Glomerular endothelial cell (primary cell): ENCODE results near the gene POLR2L. TPM values are rescaled to one million over a fixed set of nuclear protein-coding genes. Genes with fewer than 3 reads are reported as not detected.

ENCODE experiments used
- DNase-seq: peaks from one replicate; pipeline ENCODE4 v3.0.0-alpha.2; 2011; ENCODE audit warnings: low read depth, low spot score; ENCODE audit errors: extremely low read depth
- total RNA-seq: library from RNA; depleted of rRNA; stranded (reverse); fragments of >200 nt; gene quantifications from 2 replicates; pipeline ENCODE4 v1.2.3, GENCODE V29; 2015

Gene POLR2L
- total RNA-seq, 1 donor from 2014 or later = 125 TPM

DNA sequence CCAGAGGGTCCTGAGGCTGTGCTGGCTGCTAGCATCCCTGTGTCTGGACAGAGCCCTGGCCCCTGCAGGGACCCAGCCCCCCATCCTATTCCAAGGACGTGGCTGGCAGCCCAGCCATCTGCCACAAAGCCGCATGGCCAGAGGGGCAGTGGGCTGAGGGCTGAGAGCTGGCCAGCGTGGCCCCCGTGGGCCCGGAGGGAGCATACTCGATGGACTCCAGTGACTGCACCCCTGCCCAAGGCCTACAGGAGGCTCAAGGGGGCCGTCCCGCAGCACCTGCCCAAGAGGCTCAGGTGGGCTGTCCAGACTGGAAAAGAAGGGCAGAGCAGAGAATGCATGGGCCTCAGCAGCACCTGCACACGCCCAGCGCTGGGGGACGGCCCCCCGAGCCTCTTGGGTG lies 13.5 kb upstream of the POLR2L start:
- no peak for DNase-seq

- DNase-seq = no peak
Observed at GRCh38 chr11:855330-855674, 13.0 kb upstream of the POLR2L start.

DNA sequence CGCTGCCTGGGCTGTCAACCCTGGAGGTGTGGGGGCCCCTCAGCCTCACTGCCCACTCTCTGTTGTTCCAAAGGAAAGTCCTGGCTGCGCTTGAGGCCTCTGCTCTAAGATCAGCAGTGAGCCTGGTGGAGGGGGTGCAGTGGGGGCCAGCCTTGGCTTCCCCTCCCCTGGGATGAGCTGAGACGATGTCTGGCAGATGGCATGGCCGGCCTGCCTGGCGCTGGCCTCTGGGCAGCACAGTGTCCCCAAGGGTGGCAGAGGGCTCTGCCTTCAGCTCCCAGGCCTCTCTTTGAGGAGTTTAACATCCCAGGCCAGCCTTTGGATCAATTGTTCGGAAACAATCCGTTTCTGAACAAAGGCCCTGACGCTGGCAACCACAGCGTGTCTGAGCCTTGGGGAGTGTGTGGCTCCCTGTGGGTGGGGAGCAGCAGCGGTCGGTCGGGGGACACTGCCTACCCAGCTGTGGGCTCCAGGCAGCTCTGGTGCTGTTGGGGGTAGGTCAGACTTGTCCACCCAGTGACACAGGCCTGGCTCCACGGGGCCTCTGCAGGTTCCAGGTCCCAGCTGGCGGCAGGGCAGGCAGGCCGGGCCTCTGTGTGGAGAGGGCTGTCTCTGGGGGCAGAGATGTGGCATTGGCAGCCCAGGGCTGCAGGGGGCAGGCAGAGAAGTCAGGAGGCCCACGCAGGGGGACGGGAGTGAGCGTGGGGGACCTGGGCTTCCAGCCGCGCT lies 12.4 kb upstream of the POLR2L start:
- no peak for DNase-seq

- DNase-seq = no peak
Observed at GRCh38 chr11:853682-854448, 11.5 kb upstream of the POLR2L start.

GRCh38 chr11:852762-853161 lies 10.4 kb upstream of the POLR2L start:
- DNase-seq = no peak

DNA sequence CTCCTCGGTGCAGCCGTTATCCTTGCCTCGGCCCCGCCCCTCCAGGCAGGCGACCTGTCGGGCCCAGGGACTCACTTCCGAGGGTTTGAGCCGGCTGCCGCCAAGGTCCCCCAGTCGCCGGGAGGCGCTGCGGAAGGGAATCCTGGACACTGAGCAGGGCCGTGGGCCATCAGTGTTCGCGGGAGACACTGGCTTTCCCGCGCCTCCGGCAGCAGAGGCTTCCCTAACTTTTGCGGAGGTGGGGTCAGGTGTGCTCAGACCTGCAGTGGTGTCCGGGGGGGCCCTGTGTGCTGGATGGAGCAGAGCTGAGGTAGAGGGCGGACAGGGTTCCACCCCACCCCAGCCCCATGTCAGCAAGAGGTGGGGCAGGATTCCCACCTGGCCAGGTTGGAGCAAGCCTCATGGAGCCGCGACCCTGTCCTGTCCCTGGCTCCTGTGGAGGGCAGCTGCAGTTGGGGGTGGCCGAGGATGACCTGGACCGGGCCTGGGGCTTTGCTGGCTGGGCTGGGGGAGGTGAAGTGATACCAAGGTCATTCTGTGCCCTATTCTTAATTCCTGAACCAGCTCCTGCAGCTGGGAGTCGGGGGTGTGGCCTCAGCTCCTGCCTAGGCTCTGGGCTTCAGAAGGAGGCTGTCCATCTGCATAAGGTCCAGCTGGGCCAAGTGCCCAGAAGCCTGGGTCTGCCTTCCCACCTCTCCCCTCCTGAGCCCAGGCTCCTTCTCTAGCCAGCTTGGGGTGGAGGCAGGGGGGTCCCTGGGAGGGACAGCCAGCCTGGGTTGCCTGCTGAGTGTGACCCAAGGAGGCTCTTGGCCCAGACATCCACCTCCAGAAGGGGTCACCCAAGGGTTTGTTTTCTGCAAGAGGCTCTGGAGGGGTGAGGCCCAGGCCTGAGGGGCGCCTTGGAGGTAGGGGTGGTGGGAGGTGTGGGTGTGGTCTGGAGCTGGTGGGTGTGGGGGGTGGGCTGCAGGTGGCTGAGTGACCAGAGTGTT lies 8.7 kb upstream of the POLR2L start:
- no peak for DNase-seq

DNA sequence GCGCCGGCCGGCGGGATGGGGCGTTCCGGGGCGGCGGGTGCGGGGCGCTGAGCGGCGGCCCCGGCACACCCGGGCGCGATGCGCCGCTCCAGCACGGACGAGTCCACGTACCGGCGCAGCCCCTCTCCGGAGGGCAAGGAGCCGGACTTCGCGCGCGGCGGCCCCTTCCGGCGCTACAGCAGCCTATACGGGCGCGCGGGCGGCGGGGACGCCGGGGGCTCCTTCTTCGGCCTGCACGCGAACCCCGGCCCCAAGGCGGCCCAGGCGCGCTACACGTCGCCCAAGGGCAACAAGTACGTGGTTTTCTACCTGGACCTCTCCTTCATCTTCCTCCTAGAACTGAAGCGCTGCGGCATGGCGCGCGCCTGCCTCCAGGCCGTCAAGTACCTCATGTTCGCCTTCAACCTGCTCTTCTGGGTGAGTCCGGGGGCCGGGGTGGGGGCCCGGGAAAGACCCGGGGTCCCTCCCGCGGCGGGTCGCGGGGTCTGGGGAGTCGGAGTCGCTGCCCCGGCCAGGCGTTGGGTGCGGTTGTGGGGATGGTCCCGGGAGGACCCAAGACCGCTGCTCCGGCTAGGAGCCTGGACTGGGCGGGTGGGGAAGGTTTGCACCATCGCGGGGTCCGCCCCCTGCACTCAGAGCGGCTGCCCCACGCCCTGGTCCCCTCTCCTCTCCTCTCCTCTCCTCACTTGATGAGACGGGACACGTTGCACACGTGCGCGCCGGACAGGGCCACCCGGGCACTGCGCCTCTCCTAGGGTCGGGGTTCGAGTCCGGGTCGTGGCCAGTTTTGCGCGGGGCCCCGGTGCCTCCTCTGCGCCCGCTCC lies 7.8 kb upstream of the POLR2L start:
- DNase-seq = no peak

GRCh38 chr11:849104-849824 lies 6.9 kb upstream of the POLR2L start:
- no peak for DNase-seq

- DNase-seq = no peak
Observed at GRCh38 chr11:848380-848931, 6.1 kb upstream of the POLR2L start.

- DNase-seq = no peak
Observed at GRCh38 chr11:847876-848275, 5.5 kb upstream of the POLR2L start.

DNA sequence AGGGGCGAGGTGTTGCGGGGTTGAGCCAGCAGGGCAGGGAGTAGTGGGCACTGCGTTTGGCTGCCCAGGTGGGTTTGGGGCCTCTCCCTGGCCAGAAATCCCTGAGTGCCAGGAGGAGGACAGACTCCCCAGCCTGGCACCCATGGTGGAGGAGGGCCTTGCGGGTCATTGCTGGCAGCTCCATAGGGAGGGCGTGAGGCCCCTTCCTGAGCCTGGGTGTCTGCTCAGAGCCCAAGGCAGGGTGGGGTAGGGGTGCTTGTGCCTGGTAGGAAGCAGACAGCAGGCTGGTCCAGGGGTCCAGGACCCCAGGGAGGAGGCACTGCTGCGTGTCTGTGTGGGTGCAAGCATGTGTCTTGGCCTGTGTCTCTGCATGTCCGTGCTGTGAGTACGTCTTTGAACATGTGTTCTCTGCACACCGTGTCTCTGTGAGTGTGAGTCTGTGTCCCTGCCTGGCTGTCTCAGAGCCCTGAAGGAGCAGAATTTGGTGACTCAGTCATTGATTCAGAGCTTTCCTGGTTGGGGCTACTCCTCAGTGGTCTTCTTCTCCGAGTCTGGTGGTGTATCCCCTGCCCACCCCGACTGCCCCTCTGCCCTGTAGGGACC lies 4.3 kb upstream of the POLR2L start:
- no peak for DNase-seq

DNA sequence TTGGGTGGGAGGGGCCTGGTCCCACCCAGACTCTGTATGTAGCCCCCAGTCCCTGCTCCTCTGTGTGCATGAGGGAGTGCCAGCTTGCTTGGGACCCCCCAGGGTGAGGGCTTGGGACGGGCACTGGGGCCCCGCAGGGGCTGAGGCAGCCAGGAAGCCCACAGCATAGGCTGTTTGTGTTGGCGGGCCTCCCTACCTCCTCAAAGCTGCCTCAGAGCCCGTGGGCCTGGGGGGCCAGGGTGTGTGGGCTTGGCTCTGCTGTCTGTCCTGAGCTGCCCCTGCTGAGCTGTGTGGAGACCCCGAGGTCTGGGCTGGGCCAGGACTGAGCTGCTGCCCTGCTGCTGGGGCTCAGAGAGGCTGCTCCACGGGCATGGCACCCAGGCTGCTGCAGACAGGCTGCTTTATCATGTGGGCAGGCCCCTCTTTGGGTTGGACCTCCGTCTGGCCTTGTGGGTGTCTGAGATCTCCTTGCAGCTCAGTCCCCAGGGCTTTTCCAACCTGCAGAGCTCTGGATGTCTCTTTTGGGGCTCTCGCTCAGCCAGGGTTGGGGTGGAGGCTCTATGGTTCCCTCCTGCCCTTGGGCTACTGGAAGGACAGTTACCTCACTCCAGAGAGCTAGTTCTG lies 3.7 kb upstream of the POLR2L start:
- no peak for DNase-seq

DNA sequence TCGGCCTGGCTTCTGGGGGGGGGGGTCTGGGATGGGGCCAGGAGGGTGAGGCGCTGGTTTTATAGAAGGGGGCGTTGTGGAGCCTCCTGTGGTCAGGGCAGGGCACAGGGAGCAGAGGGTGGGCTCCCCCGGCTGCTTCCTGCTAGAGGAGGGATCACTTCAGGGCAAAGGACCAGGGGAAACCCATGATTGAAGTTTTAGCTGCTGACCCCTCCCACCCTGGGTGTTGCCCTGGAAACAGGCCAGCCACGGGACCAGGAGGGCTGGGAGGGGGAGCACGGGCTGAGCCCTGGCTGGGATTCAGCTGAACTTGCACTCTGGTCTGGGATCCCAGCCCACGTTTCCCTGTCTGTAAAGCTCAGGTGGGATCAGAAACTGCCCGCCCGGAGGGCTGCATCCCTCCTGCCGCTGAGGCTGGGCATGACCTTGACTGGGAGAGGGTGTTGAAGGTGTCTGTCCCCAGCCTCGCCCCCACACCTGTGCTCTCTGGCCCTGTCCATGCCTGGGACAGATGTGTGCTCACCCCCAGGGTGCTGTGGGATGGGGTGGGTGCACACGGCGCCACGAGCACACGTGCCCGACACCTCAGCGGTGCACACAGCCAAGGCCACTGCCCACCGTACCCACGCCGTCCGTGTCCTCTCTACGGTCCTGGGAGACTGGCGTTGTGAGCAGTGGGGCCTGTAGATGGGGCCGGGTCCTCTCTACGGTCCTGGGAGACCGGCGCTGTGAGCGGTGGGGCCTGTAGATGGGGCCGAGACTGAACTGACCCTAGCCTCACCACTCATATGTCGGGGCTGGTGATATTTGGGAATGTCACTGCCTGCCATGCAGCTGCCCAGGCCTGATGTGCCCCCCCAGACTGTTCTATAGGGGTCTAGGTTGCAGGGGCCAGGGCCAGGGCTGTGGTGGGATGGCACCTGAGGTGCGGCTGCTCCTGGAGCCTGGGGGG lies 2.6 kb upstream of the POLR2L start:
- DNase-seq = no peak

DNA sequence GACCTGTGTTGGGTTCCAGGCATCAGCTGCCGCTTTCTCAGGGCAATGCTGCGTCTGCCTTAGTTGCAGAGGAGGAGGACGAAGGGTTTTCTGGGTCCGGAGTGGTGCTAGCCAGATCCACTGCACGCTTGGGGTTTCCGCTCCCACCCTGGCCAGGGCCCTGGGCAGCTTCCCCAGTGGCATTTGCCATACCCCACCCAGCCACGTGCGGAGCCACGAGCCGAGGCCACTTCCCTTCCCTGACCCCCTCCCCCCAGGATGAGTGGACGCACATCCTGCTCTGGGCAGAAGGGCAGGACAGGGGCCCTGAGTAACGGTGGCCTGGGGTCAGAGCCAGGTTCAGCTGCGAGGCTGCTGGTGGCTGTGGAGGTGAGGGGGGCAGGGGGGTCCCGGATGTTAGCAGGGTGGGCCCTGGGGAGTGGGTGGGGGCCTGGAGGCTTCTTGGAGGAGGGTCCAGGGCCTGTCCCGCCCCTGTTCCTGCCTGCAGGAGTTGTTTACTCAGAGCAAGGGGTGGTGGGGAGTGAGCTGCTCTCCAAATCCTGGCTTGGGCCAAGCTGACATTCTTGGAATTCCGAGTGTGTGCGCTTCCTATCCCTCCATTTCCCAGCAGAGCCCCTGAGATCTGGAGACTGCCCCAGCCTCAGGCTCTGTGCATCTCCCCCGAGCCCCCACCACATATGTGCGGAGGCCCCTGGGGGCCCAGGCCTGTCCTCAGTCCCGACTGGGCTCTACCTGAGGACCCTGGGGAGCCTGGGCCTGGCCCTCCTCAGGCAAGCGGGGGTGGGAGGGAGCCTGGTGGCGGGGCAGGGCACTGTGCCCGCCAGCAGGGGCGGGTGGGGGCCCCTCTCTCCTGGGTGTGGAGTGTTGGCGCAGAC lies 1.7 kb upstream of the POLR2L start:
- peak; percentile 77 for DNase-seq

- DNase-seq = no peak
Observed at GRCh38 chr11:843086-843734, 881 bp upstream of the POLR2L start.

DNA sequence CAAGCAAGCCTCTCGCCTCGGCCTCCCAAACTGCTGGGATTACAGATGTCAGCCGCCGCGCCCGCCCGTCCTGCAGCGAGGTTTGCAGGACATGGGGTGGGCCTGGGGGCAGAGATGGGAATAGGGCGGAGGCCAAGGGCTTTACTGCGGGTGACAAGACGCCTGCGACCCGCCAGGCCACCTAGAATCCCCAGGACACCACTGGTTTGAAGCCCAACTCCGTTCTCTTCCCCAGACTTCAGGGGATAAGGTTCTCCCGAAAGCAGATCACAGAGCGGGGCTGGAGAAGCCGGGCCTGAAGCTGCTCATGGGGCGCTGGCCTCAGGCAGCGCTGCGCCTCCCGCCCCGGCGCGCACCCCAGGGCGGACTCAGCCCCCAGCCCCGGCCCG lies 354 bp downstream of the POLR2L start:
- DNase-seq = no peak
